Testis (tissue), 2 donors: ENCODE results near the gene CBFB.

Source experiments
- CTCF ChIP-seq, 3 experiments: fragments of 450-650 bp in 2 of 3; fragments of 200-600 bp in 1 of 3; sonication (generic) in 1 of 3; IDR thresholded peaks; one replicate each; pipeline ENCODE4 v1.5.1; 2016 to 2019; ENCODE audit warnings: antibody characterized with exemption in 3 of 3, mild to moderate bottlenecking in 2 of 3, moderate library complexity in 1 of 3
- POLR2A ChIP-seq: fragments of 450-650 bp; IDR thresholded peaks from one replicate; pipeline ENCODE4 v1.6.1; 2017; ENCODE audit warnings: antibody characterized with exemption, mild to moderate bottlenecking, moderate library complexity

- TF ChIP-seq CTCF (IDR thresholded peaks at IDR 0.05), result no peak
- no peak for TF ChIP-seq POLR2A
Observed at GRCh38 chr16:67039260-67040020, 10.5 kb downstream of the CBFB start.
